NCI-H1105 treated with DMSO at 0.1 percent for 48 hours (cell line): ENCODE data around the gene SFSWAP.
"Not testable (repeated sequence)": the region's sequence is repeated elsewhere in the genome, so short reads cannot be mapped to it uniquely, and the experiment has no call there.

ENCODE experiments used
- DNase-seq: peaks from one replicate; lab custom pipeline; 2025; lab: John Stamatoyannopoulos, UW

The SFSWAP gene

GRCh38 chr12:131761638-131762037, 50.7 kb downstream of the SFSWAP start:
- no peak for DNase-seq

- DNase-seq = no peak
These were observed 53.8 kb downstream of the SFSWAP start for GRCh38 chr12:131764738-131765137.

- DNase-seq = no peak
These were observed 55.1 kb downstream of the SFSWAP start for GRCh38 chr12:131765961-131766360.

GRCh38 chr12:131766382-131767107, 55.7 kb downstream of the SFSWAP start:
- DNase-seq = no peak

- DNase-seq = no peak
These were observed 59.2 kb downstream of the SFSWAP start for GRCh38 chr12:131770120-131770519.

GRCh38 chr12:131771965-131772364, 61.1 kb downstream of the SFSWAP start:
- DNase-seq = no peak

- no peak for DNase-seq
These were observed 62.8 kb downstream of the SFSWAP start for GRCh38 chr12:131773582-131774221.

- no peak for DNase-seq
These were observed 63.9 kb downstream of the SFSWAP start for GRCh38 chr12:131774576-131775391.

- DNase-seq = no peak
These were observed 64.7 kb downstream of the SFSWAP start for GRCh38 chr12:131775392-131776236.

GRCh38 chr12:131776237-131776889, 65.5 kb downstream of the SFSWAP start:
- DNase-seq = no peak

- not testable (repeated sequence) for DNase-seq
These were observed 66.4 kb downstream of the SFSWAP start for GRCh38 chr12:131777269-131777668.

- no peak for DNase-seq
These were observed 68.1 kb downstream of the SFSWAP start for GRCh38 chr12:131779027-131779426.

- no peak for DNase-seq
These were observed 71.2 kb downstream of the SFSWAP start for GRCh38 chr12:131782061-131782460.

GRCh38 chr12:131783915-131784541, 73.1 kb downstream of the SFSWAP start:
- no peak for DNase-seq

GRCh38 chr12:131784909-131785762, 74.2 kb downstream of the SFSWAP start:
- no peak for DNase-seq

- DNase-seq = no peak
These were observed 75.0 kb downstream of the SFSWAP start for GRCh38 chr12:131785763-131786330.

- no peak for DNase-seq
These were observed 75.4 kb downstream of the SFSWAP start for GRCh38 chr12:131786331-131786730.

GRCh38 chr12:131787143-131787660, 76.3 kb downstream of the SFSWAP start:
- no peak for DNase-seq

GRCh38 chr12:131788070-131788469, 77.2 kb downstream of the SFSWAP start:
- DNase-seq = no peak
